GM18505 (cell line): ENCODE results near the gene HCK.

ENCODE experiments used
- ATAC-seq: cut with Tn5 transposase; IDR thresholded peaks from one replicate; pipeline ENCODE4 v1.9.1; 2021; ENCODE audit not compliant: unreplicated experiment
- POLR2A ChIP-seq: IDR thresholded peaks from 4 replicates; pipeline ENCODE4 v1.6.1; 2011; ENCODE audit warnings: borderline replicate concordance; ENCODE audit not compliant: insufficient read depth, insufficient read length; ENCODE audit errors: extremely low read depth

Gene HCK

DNA sequence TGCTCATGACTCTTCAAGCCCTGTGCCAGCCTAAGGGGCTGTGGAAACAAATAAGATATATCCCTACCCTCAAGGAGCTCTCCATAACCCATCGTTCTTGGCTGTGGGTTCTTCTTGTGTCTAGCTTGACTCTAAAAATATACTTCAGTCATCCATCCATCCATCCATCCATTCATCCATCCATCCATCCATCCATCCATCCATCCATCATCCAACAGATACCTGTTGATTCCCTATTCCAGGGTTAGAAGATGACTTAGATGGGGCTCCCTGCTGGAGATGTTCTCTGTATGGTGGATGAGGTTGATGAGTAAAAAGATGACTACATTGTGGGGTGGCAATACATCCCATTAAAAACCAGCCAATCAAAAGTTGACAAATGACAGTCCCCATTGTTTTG is 23.5 kb downstream of the HCK start:
- no peak for TF ChIP-seq POLR2A
- ATAC-seq, result no peak

DNA sequence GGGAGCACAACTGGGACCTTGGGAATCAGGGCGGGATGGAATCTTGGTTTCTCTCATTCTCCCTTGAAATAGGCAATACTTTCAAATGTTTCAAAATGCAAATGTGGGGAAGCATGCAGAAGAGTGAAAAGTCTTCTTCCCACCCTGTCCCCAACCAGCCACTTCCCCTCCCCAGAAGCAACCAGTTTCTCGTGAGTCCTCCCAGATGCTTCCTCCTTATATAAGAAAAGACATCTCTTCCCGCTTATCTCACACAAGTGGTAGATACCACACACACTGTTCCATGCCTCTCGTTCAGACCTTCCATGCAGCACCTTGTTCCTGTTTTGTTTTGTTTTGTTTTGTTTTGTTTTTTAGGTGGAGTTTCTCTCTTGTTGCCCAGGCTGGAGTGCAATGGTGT is 25.1 kb downstream of the HCK start:
- TF ChIP-seq POLR2A, result no peak
- ATAC-seq, result no peak

DNA sequence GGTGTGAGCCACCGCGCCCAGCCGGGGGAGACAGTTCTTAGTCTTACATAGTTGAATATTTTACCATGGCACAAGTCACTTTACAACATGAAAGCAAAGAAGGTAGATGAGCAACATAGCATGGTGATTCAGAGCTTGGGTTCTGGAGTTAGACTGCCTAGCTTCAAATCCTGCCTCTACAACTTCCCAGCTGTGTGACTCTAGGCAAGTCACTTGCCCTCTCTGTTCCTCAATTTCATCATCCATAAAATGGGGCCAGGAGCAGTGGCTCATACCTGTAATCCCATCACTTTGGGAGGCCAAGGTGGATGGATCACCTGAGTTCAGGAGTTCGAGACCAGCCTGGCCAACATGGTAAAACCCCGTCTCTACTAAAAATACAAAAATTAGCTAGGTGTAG is 26.3 kb downstream of the HCK start:
- no peak for TF ChIP-seq POLR2A

DNA sequence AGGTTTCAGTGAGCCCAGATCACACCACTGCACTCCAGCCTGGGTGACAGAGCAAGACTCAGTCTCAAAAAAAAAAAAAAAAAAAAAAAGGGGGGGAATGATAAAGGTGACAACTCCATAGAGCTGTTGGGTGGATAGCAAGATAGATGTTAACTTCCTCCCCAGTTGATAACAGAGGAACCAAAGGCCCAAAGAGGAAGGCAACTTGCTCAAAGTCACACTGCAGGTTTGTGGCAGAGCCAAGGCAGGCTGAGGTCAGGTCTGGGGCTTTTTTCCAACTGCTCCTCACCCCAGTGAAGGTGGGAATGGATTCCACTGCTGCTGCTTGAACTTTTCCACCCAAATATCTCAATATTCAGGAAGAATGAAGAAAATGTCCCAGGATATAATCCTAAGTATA is 26.7 kb downstream of the HCK start:
- no peak for ATAC-seq
- no peak for TF ChIP-seq POLR2A

More for the DNA sequence above, 26.3 kb downstream of the HCK start:
- no peak for ATAC-seq

DNA sequence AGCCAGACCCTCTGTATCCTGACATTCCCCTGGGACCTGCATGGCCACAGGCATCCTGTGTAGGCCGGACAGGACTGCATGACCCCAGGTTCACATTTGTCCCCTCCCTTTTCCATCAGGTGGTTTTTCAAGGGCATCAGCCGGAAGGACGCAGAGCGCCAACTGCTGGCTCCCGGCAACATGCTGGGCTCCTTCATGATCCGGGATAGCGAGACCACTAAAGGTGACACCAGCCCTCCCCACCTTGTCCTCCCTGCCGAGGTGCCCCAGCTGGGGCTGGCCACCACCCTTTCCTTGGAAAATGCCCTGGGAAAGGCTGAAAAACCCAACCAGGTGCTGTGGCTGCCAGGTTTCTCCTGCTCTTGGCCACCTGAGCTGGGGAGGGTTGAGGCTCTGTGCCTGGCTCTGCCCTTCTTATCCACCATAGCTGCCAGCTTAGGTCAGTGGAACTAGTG is 27.6 kb downstream of the HCK start:
- no peak for TF ChIP-seq POLR2A
- ATAC-seq, result no peak

DNA sequence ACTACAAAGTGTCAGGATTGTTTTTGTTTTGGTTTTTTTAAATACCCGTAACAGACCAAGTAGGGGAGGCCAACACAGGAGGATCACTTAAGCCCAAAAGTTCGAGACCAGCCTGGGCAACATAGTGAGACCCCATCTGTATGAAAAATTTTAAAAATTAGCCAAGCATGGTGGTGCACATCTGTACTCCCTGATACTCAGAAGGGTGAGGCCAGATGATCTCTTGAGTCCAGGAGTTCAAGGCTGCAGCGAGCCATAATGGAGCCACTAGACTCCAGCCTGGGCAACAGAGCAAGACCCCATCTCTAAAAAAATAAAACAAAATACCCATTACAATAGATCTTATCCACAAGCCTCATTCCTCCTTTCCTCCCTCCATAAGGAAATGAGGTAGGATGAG is 28.7 kb downstream of the HCK start:
- ATAC-seq, result no peak
- TF ChIP-seq POLR2A, result no peak

DNA sequence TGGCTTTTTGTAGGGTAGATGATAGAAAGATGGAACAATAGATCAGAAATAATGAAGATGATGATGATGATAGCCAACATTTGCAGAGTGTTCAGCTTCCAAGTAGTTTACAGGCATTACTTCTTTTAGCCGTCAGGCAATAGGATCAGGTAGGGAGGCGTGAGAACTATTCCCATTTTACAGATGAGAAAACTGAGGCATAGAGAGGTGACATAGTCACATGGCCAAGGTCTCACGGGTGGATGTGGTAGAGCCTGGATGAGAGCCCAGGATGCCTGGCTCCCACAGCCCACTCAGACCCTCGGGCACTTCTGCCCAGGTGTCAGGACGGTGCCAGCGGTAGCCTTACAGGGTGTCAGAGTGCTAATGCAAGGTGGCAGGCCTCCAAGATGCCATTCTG is 31.4 kb downstream of the HCK start:
- no peak for TF ChIP-seq POLR2A
- no peak for ATAC-seq

DNA sequence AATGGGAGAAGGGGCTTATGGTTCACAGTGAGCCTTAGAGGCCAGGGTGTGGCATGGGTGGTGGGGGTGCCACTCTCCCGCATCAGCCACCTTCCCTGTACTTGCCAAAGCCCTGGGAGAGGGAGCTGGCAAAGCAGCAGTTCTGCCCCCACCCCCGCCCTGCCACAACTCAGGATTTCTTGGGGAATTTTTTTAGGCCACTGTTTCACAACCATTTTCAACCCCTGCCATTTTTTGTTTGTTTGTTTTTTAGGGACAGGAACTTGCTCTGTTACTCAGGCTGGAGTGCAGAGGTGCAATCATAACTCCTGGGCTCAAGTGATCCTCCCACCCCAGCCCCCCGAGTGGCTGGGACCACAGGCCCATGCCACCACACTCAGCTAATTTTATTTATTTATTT is 35.0 kb downstream of the HCK start:
- no peak for ATAC-seq
- TF ChIP-seq POLR2A, result no peak

DNA sequence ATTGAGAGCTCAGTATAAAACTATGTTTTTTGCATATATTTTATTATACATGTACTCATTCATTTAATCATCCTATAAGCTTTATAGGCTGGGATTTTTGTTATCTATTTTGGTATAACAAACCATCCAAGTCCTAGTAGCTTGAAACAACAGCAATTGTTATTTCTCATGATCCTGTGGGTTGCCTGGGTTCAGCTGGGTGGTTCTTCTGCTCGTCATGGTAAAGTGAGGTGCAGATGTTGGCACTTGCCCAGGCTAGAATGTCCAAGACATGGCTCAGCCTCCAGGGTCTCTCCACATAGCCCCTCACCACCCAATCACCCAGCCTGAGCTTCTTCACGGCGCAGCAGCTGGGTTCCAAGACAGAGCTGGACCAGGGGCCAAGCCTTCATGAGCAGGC is 36.7 kb downstream of the HCK start:
- TF ChIP-seq POLR2A, result no peak
- no peak for ATAC-seq

DNA sequence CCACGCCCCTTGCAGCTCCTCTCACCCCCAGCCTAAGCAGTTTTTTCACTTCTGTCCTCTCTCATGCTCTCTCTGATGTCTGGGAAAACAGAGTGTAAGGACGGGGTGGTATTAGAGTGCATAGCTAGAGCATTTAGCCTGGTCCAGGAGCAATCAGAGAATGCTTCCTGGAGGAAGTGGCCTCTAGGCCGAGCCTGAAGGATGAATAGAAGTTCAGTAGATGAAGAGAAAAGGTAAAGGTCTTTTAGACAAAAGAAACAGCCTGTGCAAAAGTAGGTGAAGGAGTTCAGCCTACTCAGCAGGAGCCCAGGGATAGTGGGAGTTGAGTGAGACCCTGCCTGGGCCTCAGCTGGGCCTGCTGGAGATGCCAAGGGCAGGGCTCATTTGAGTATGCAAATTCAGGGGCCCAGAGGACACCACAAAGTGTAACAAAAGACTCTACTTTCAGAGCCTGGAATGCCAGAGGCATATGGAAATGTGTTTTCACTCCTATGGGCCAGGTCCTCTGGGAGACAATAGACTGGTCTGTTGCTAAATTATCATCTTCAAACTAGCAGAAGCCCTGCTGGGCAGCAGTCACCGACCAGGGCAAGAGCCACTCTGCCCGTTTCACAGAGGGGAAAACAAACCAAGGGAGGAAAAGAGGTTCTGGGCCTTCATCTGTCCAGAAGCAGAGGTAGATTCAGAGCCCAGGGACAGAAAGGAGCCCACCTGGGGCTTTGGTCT is 37.8 kb downstream of the HCK start:
- ATAC-seq, result no peak
- no peak for TF ChIP-seq POLR2A

DNA sequence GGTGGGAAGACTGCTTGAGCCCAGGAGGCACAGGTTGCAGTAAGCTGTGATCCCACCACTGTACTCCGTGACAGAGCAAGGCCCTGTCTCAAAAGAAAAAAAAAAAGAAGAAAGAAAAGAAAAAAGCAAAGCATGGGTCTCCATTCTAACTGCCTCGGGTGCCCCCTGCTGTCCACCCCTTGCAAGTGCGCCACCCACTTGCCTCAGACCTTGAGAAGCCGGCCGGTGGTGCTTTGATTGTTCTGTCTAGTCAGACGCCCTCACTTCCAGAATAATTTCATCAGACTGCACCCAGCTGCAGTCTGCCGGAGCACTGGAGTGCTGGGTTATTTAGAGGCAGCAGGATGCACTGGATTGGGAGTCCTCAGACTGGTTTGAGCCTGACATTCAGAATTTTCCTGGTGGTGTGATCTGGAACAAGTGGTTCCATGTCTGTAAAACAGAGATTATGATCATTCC is 39.9 kb downstream of the HCK start:
- TF ChIP-seq POLR2A, result no peak
- ATAC-seq, result no peak

DNA sequence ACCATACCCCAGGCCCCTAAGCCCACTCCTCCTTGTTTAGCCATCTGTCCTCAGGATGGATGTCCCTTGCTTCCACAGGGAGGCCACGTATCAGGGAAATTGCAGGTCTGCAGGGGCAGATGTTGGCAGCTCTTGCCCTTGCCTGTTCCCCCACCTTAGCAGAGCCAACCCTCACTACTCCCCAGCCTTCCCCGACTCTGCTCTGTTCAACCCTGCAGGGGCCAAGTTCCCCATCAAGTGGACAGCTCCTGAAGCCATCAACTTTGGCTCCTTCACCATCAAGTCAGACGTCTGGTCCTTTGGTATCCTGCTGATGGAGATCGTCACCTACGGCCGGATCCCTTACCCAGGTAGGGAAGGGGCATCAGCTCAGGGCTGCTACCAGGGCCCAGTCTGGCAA is 46.7 kb downstream of the HCK start:
- ATAC-seq, result no peak
- TF ChIP-seq POLR2A, result no peak

DNA sequence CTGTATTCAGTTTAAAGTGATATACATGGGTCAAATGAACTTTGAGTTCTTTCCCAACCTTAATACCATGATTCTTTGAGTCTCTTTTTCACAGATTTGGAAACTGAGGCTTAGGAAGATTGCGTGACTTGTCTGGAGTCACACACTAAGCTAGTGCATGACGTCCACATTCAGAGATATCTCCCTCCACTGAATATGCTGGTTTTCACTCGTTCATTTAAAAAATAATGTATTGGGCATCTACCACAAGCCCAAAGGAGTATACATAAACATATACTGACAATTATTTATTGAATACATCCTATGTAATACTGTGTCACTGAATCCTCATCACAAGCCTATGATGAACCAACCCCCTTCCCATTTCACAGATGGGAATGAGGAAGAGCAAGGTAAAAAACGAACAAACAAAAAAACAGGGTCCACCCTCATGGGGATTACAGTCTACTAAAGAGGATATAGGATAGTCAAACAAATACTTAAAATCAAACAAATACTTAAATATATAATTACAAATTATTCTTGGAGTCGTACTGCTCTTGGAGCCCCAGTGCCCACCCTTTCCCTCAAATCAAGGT is 56.9 kb downstream of the HCK start:
- no peak for TF ChIP-seq POLR2A
- ATAC-seq, result no peak

DNA sequence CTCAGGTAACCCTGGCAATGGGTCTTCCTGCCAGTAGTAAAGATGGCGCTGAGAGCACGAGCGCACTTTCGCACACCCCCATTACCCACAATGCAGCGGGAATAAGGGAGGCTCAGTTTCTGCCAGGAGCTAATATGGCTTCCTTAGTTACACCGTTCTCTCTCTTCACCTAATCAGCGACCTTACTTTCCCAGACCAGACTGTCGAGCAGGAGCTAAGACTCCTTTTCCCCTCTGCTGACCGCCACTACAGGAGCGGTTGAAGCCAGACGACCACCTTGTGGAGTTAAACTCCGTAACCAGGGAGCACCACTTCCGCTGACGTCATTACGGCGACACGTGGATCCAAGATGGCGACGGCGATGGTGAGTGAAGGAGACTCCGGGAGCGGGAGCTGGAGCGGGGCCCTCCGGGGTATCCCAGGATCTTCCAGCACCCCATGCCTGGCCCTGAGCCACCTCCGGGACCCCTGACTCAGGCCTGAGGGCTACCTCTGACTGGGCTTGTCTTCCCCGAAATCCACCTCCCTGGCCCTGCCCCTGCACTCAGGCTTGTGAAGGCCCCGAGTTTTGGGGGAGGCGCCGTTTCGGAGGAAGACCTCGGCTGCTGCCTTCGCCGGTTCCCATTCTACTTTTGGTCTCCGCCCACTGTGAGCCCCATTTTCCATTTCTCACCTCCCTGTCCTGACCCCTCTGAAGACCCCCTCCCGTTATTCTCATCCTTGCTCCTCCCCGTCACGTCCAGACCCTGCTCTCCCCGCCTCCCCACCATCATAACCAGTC is 57.5 kb downstream of the HCK start, which contains the start of gene TM9SF4:
TSS of gene TM9SF4 (plus strand) at position 323 of the 781 bp plus-strand sequence. CDS start at position 350, 27 bp downstream.
- peak; percentile 84 for ATAC-seq

DNA sequence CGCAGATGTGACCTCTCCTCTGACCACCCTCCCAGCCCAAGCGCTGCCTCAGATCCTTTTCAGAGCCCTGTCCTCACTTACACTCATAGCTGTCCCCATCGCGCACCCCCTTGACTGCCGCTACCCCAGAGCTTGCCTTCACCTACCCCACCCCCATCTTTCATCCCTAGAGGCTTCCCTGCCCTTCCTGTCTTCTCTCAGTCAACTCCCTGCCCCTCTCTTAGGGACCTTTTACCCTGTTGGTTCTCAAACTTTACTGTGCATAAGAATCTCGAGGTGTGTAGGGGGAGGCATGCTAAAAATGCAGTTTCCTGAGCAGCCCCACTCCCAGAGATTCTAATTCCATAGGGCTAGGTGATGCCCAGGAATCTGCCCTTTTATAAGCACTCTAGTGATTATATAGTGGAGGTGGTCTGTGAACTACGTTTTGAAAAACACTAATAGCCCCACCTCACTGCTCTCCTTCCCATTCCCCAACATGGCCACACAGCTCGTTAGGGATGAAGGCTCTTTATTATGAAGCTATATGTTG is 58.2 kb downstream of the HCK start:
- no peak for TF ChIP-seq POLR2A
- ATAC-seq, result no peak

More for the DNA sequence above, 57.5 kb downstream of the HCK start, which contains the start of gene TM9SF4:
- peak; percentile 86 for TF ChIP-seq POLR2A
